ENCODE measurements around the gene PGAM4.
"Not testable (repeated sequence)": the region's sequence is repeated elsewhere in the genome, so short reads cannot be mapped to it uniquely, and the experiment has no call there.

Gene PGAM4

GRCh38 chrX:77969538-77969937 lies at the start of gene PGAM4:
Gene PGAM4 (minus strand): TSS chrX:77969638. CDS start chrX:77969638, 0 bp downstream.
- DNase-seq, result no peak

- DNase-seq, result no peak
Observed at GRCh38 chrX:78011846-78012245, 42.4 kb upstream of the PGAM4 start.

GRCh38 chrX:77979870-77980269 lies 10.4 kb upstream of the PGAM4 start:
- no peak for DNase-seq

GRCh38 chrX:77977518-77977917 lies 8.1 kb upstream of the PGAM4 start:
- DNase-seq, result no peak

- peak; percentile 72 for DNase-seq
Observed at GRCh38 chrX:77977095-77977494, 7.7 kb upstream of the PGAM4 start.

- DNase-seq, result no peak
Observed at GRCh38 chrX:77975755-77976154, 6.3 kb upstream of the PGAM4 start.

GRCh38 chrX:77967631-77968030 lies 1.8 kb downstream of the PGAM4 start:
- no peak for DNase-seq

- DNase-seq, result no peak
Observed at GRCh38 chrX:77966361-77966760, 3.1 kb downstream of the PGAM4 start.

GRCh38 chrX:77962068-77962902 lies 7.2 kb downstream of the PGAM4 start:
- no peak for DNase-seq

- DNase-seq, result no peak
Observed at GRCh38 chrX:77961063-77961462, 8.4 kb downstream of the PGAM4 start.

GRCh38 chrX:77960567-77960966 lies 8.9 kb downstream of the PGAM4 start:
- no peak for DNase-seq

- no peak for DNase-seq
Observed at GRCh38 chrX:77953708-77954107, 15.7 kb downstream of the PGAM4 start.

GRCh38 chrX:77953302-77953701 lies 16.1 kb downstream of the PGAM4 start:
- DNase-seq, result no peak

GRCh38 chrX:77952173-77952572 lies 17.3 kb downstream of the PGAM4 start:
- DNase-seq, result no peak

- no peak for DNase-seq
Observed at GRCh38 chrX:77949840-77950239, 19.6 kb downstream of the PGAM4 start.

- no peak for DNase-seq
Observed at GRCh38 chrX:77946571-77946970, 22.9 kb downstream of the PGAM4 start.

- no peak for DNase-seq
Observed at GRCh38 chrX:77945910-77946545, 23.4 kb downstream of the PGAM4 start.

GRCh38 chrX:77945031-77945430 lies 24.4 kb downstream of the PGAM4 start:
- not testable (repeated sequence) for DNase-seq

GRCh38 chrX:77938083-77938680 lies 31.3 kb downstream of the PGAM4 start:
- DNase-seq, result no peak

GRCh38 chrX:77937291-77937690 lies 32.1 kb downstream of the PGAM4 start:
- no peak for DNase-seq

- DNase-seq, result no peak
Observed at GRCh38 chrX:77936299-77936698, 33.1 kb downstream of the PGAM4 start.

- DNase-seq, result no peak
Observed at GRCh38 chrX:77935886-77936285, 33.6 kb downstream of the PGAM4 start.

GRCh38 chrX:77930581-77930980 lies 38.9 kb downstream of the PGAM4 start:
- no peak for DNase-seq

- no peak for DNase-seq
Observed at GRCh38 chrX:77925764-77926163, 43.7 kb downstream of the PGAM4 start.
